ENCODE measurements around the gene PPP1R18.
A peak's percentile ranks its signal among the peaks of the same experiment; 100 is the strongest.
"Not testable (repeated sequence)": the region's sequence is repeated elsewhere in the genome, so short reads cannot be mapped to it uniquely, and the experiment has no call there.

PPP1R18 gene

DNA sequence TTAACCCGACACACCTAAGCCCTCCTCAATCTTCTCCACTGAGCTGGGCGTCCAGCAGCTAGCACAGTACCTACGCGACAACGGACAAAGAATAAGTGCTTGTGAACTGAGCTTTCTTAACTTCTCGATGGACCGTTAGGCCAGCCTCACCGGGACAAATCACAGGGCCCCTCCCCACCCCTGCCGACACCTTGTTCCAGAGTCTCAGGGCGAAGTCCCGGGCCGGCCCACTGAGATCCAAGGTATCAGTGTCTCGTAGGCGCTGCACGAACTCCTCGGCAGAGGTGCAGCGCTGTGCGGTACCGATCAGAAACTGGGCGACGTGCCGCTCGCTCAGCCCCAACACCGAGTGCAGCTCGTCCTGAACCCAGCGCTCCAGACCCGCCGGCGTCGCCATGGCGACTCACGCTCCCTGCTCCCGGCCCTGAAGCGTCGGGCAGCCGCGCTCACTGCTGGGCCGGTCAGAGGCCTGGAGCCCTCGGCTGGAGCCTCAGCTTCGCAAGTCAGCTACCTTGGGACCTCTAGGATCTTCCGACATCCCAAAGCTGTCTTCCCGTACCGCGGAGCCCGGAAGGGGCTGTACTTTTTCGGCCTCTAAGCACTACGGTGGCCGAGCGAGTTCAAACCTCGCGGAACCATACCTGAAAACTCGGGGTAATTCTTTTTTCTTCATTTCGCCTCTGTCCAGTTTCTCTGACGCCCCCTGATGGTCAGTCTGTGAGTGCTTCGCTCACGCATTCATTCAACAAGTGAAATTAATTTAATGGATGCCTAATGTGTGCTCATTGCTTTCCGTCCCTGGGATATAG lies 13.8 kb downstream of the PPP1R18 start, which contains the start of gene DHX16:
DHX16 (minus strand) TSS at position 562 of the 809 bp plus-strand sequence; CDS start at position 397, 165 bp downstream.
- peak within 1 kb of the TSS; percentile 76 for H3K27ac ChIP-seq
- TF ChIP-seq ZFX (IDR thresholded peaks at IDR 0.05; ENCODE audit: borderline replicate concordance): no peak
- TF ChIP-seq, protein P1, sequence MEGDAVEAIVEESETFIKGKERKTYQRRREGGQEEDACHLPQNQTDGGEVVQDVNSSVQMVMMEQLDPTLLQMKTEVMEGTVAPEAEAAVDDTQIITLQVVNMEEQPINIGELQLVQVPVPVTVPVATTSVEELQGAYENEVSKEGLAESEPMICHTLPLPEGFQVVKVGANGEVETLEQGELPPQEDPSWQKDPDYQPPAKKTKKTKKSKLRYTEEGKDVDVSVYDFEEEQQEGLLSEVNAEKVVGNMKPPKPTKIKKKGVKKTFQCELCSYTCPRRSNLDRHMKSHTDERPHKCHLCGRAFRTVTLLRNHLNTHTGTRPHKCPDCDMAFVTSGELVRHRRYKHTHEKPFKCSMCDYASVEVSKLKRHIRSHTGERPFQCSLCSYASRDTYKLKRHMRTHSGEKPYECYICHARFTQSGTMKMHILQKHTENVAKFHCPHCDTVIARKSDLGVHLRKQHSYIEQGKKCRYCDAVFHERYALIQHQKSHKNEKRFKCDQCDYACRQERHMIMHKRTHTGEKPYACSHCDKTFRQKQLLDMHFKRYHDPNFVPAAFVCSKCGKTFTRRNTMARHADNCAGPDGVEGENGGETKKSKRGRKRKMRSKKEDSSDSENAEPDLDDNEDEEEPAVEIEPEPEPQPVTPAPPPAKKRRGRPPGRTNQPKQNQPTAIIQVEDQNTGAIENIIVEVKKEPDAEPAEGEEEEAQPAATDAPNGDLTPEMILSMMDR (IDR thresholded peaks at IDR 0.05): peak; percentile 89

DNA sequence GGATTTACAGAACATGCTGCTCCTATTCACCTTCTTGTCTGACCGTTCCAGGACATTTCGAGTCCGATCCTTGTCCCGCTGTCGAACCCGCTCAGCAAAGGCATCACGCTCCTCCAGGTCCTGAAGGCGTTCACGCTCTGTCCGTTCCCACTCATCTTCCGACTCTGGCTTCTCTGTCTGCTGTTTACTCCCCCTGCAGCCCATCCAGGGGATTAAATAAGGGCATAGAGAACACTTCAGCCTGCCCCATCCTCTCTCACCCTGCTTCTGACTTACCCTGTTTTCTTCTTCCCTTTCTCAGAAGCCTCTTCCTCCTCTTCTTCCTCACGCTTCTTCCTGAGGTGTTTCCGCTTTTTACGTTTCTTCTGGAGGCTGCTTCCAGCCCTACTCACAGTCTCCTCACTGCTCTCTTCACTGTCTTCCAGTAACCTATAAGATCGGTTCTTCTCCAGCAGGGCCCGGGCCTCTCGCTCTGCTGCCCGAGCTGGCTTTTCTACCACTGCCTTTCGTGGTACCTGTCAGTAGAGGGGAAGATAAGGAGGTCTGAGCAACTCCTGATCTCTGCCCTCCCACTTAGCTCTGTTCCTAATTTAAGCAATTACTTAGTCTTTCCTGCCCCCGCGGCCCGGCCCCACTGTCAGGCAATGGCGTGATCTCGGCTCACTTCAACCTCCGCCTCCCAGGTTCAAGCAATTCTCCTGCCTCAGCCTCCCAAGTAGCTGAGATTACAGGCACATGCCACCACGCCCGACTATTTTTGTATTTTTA lies 15.5 kb downstream of the PPP1R18 start:
- H3K27ac ChIP-seq: no peak overlapping the region
- TF ChIP-seq, protein P1 (IDR thresholded peaks at IDR 0.05): no peak
- TF ChIP-seq ZFX (IDR thresholded peaks at IDR 0.05; ENCODE audit: borderline replicate concordance): no peak

DNA sequence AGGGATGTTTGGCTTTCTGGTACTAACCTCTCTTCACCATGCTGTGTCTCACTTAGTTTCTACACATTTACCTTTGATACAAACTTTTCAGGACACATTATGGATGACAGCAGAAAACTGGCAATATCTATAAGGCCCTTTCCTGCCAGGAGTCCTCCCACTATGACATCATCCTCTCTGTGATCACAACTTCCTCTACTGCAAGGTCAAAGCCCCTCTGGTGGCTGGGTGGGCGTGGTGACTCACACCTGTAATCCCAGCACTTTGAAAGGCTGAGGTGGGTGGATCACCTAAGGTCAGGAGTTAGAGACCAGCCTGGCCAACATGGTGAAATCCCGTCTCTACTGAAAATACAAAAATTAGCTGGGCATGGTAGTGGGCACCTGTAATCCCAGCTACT lies 20.1 kb downstream of the PPP1R18 start:
- not testable (repeated sequence) for H3K27ac ChIP-seq

DNA sequence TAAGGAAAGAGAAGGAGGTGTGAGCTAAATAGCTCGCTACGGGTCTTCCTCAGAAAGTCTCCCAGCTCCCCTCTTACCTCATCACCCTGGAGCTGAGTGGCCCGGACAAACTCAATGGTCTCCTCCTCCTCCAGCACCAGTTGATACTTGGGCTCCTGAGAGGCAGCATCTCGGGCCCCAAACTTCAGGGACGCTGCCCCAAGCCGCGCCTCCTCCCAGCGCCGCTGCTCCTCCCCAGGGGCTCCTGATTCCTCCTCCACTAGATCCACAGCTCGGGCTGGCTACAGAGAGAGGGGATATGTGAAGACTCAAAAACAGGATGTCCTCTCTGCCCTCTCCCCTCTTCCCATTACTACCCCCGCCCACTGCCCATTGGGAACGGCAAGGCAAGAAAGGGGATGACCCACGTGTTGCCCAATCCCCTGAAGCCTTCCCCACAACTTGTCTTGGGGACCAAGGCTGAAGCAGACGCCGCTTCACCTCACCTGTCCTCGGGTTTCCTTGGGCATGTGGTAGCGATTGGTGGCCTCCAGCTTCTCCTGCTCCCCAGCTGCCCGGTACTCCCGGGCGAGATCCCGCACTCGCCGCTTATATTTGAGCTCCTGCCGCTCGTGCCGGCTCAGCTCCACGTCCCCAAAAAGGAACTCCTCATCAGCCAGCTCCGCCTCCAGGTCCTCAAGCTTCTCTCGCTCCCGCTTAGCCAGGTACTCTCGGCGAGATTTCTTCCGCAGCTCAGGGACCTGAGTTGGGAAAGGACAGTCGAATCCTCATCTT lies 21.3 kb downstream of the PPP1R18 start:
- TF ChIP-seq, protein P1 (IDR thresholded peaks at IDR 0.05): no peak
- TF ChIP-seq ZFX (IDR thresholded peaks at IDR 0.05; ENCODE audit: borderline replicate concordance): no peak
- no peak overlapping the region for H3K27ac ChIP-seq

DNA sequence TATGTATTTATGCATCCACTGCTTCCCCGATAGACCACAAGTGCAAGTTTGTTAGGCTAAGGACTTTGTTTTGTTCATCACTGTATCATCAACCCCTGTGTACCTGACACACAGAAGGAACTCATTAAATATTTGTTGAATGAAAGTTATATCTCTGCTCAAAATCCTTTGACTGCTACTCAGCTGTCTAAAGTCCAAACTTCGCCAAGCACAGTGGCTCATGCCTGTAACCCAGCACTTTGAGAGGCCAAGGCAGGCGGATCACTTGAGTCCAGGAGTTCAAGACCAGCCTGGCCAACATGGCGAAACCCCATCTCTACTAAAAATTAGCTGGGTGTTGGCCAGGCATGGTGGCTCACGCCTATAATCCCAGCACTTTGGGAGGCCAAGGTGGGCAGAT lies 28.5 kb downstream of the PPP1R18 start:
- not testable (repeated sequence) for H3K27ac ChIP-seq

DNA sequence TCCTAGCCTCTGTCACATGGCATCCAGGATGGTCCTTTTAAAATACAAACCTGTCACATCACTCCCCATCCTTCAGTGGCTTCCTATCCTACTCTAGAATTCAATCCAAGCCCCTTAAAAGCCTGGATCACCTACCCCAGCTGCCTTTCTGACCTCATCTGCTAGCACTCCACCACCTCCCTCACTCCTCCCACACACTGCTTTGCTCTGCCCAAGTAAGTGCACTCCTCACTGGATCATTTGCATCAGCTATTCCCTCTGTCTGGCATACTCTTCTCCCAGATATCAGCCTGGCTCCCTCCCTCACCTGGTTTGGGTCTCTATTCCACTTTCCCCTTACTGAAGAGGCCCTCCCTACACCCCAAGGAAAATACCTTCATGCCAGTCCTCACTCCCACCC lies 29.0 kb downstream of the PPP1R18 start:
- no peak overlapping the region for H3K27ac ChIP-seq
- no peak for TF ChIP-seq ZFX (IDR thresholded peaks at IDR 0.05; ENCODE audit: borderline replicate concordance)
- TF ChIP-seq, protein P1 (IDR thresholded peaks at IDR 0.05): no peak

DNA sequence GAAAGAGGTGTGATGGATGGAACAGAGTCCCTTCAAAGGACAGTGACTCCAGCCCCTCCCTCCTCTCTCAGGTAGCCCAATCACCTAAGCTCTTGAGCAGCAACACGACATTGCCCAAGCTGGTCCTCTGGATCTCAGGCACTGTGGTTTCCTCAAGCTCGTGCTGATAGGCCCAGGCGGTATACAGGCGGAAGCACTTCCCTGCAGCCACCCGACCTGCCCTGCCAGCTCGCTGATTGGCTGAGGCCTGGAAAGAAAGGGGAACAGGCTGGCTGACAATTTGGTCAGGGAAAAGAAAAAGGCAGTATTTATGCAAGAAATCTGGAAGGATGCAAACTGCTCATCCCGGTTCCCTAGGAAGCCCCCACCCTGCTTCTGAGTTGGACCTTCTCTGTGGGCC lies 29.9 kb downstream of the PPP1R18 start:
- no peak for TF ChIP-seq ZFX (IDR thresholded peaks at IDR 0.05; ENCODE audit: borderline replicate concordance)
- TF ChIP-seq, protein P1 (IDR thresholded peaks at IDR 0.05): no peak

DNA sequence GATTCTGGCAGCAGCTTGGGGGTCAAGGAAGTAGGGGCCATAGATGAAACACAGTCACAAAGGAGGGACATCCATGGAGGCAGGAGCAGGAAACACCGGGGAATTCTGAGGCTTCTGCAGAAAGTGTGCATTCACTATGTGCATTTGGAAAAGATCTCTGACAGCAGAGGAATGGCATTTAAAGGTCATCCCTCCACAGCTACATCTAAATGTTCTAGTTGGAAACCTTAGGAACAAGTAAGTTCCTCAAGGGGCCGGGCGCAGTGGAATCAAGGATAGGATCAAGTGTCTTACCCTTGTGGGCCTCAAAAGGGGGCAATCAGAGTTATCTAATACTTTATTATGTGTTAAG lies 30.7 kb downstream of the PPP1R18 start:
- TF ChIP-seq, protein P1 (IDR thresholded peaks at IDR 0.05): no peak

More for the DNA sequence above, 29.9 kb downstream of the PPP1R18 start:
- no peak overlapping the region for H3K27ac ChIP-seq

More for the DNA sequence above, 30.7 kb downstream of the PPP1R18 start:
- H3K27ac ChIP-seq: no peak overlapping the region
